ENCODE results near the gene PDZD7. TPM values are rescaled to one million over a fixed set of nuclear protein-coding genes. Genes with fewer than 3 reads are reported as not detected.

Gene PDZD7
- total RNA-seq, 1 experiment from 2014 or later: 1.8 TPM

- no peak overlapping the region for H3K27ac ChIP-seq (ENCODE audit: low read length)
- in situ Hi-C loops (cut with HindIII; ENCODE audit: low pct_unique_long_range_greater_than_20kb, low sequenced_read_pairs): no loop called here
- H3K4me1 ChIP-seq (ENCODE audit: control insufficient read depth, insufficient read depth, low read length): no peaks in the 10 kb centered on the region
- TF ChIP-seq, protein P1, sequence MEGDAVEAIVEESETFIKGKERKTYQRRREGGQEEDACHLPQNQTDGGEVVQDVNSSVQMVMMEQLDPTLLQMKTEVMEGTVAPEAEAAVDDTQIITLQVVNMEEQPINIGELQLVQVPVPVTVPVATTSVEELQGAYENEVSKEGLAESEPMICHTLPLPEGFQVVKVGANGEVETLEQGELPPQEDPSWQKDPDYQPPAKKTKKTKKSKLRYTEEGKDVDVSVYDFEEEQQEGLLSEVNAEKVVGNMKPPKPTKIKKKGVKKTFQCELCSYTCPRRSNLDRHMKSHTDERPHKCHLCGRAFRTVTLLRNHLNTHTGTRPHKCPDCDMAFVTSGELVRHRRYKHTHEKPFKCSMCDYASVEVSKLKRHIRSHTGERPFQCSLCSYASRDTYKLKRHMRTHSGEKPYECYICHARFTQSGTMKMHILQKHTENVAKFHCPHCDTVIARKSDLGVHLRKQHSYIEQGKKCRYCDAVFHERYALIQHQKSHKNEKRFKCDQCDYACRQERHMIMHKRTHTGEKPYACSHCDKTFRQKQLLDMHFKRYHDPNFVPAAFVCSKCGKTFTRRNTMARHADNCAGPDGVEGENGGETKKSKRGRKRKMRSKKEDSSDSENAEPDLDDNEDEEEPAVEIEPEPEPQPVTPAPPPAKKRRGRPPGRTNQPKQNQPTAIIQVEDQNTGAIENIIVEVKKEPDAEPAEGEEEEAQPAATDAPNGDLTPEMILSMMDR (IDR thresholded peaks at IDR 0.05): no peak; the same call in 1 of the 2 replicates
- no peak for TF ChIP-seq TCF7L2 (IDR thresholded peaks at IDR 0.05; ENCODE audit: low read depth, low read length)
- no peak for TF ChIP-seq POLR2AphosphoS5 (IDR thresholded peaks at IDR 0.05; ENCODE audit: low read depth, low read length)
- TF ChIP-seq SIN3A (IDR thresholded peaks at IDR 0.05; ENCODE audit: borderline replicate concordance, insufficient read depth, low read depth, low read length): no peak
- TF ChIP-seq REST (IDR thresholded peaks at IDR 0.05; ENCODE audit: insufficient read depth in 1 of 2, low read depth in 2 of 2, low read length in 1 of 2): no peak
- ATAC-seq (no peak), DNase-seq (ENCODE audit: low read depth, low spot score) (no peak)
- H3K27me3 ChIP-seq (ENCODE audit: control insufficient read depth, insufficient read depth, low read length): peaks cover 2% of the 10 kb centered on the region; the same call in 1 of the 2 replicates
- no peaks in the 10 kb centered on the region for H3K36me3 ChIP-seq (ENCODE audit: control insufficient read depth, insufficient read depth, low read length)
- no peaks in the 10 kb centered on the region for H3K9me3 ChIP-seq (ENCODE audit: control insufficient read depth, insufficient read depth, low read depth, low read length)
- ChIA-PET CTCF (interaction anchor here (0.6 to 1.7 kb wide), 4 partner anchors 24 to 703 kb away, joined by 3 to 18 read pairs (median 6); no protein-coding TSS in a partner anchor), POLR2A (interaction anchor here (1.0 kb wide), 1 partner anchor 68 kb away, joined by 3 read pairs; no protein-coding TSS in a partner anchor)
- H3K4me3 ChIP-seq (ENCODE audit: low read depth in 2 of 2, low read length in 2 of 2): no peak overlapping the region
- no TSS peak for BruUV-seq (replicated peaks)
- intact Hi-C loops (cut with micrococcal nuclease; ENCODE audit: unreplicated experiment): no loop called here
These were observed 42.7 kb upstream of the PDZD7 start for GRCh38 chr10:101073631-101074030.

DNA sequence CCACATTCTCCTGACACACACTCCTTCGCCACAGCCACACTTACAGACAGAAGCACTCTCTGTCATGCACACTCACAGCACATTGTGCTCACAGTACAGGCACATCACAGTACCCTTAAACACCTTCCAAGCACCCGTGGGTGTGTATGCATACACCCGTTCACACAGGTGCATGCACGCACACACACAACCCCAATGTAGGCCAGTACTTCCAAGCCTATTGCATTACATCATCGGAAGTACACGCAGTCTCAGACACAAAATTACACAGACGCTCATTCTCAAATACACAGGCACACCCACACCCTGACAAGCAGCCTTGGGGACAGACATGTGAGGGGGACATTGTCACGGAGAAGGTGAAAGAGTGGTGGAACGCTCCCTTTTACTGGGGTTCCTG is 42.0 kb upstream of the PDZD7 start:
- ChIA-PET POLR2A (no interaction called here), CTCF (no interaction called here)
- BruUV-seq (replicated peaks): no TSS peak
- H3K27ac ChIP-seq (ENCODE audit: low read length): no peak overlapping the region
- no peaks in the 10 kb centered on the region for H3K36me3 ChIP-seq (ENCODE audit: control insufficient read depth, insufficient read depth, low read length)
- DNase-seq (ENCODE audit: low read depth, low spot score) (no peak), ATAC-seq (no peak)
- in situ Hi-C loops (cut with HindIII; ENCODE audit: low pct_unique_long_range_greater_than_20kb, low sequenced_read_pairs): no loop called here
- H3K9me3 ChIP-seq (ENCODE audit: control insufficient read depth, insufficient read depth, low read depth, low read length): no peaks in the 10 kb centered on the region
- TF ChIP-seq TCF7L2 (IDR thresholded peaks at IDR 0.05; ENCODE audit: low read depth, low read length) (no peak), SIN3A (IDR thresholded peaks at IDR 0.05; ENCODE audit: borderline replicate concordance, insufficient read depth, low read depth, low read length) (no peak), REST (IDR thresholded peaks at IDR 0.05; ENCODE audit: insufficient read depth in 1 of 2, low read depth in 2 of 2, low read length in 1 of 2) (no peak), POLR2AphosphoS5 (IDR thresholded peaks at IDR 0.05; ENCODE audit: low read depth, low read length) (no peak)
- TF ChIP-seq, protein P1 (IDR thresholded peaks at IDR 0.05): no peak
- no peak overlapping the region for H3K4me3 ChIP-seq (ENCODE audit: low read depth in 2 of 2, low read length in 2 of 2)
- intact Hi-C loops (cut with micrococcal nuclease; ENCODE audit: unreplicated experiment): no loop called here
- H3K27me3 ChIP-seq (ENCODE audit: control insufficient read depth, insufficient read depth, low read length): no peaks in the 10 kb centered on the region
- no peaks in the 10 kb centered on the region for H3K4me1 ChIP-seq (ENCODE audit: control insufficient read depth, insufficient read depth, low read length)
